Camera-type eye (tissue), 1 donor: ENCODE data around the gene PROM2. TPM values are rescaled to one million over a fixed set of nuclear protein-coding genes. Genes with fewer than 3 reads are reported as not detected.

Experiments
- total RNA-seq: library from RNA; depleted of rRNA; stranded (reverse); fragments of >200 nt; gene quantifications from one replicate; pipeline ENCODE4 v1.2.3, GENCODE V29; 2014

PROM2 gene, protein sequence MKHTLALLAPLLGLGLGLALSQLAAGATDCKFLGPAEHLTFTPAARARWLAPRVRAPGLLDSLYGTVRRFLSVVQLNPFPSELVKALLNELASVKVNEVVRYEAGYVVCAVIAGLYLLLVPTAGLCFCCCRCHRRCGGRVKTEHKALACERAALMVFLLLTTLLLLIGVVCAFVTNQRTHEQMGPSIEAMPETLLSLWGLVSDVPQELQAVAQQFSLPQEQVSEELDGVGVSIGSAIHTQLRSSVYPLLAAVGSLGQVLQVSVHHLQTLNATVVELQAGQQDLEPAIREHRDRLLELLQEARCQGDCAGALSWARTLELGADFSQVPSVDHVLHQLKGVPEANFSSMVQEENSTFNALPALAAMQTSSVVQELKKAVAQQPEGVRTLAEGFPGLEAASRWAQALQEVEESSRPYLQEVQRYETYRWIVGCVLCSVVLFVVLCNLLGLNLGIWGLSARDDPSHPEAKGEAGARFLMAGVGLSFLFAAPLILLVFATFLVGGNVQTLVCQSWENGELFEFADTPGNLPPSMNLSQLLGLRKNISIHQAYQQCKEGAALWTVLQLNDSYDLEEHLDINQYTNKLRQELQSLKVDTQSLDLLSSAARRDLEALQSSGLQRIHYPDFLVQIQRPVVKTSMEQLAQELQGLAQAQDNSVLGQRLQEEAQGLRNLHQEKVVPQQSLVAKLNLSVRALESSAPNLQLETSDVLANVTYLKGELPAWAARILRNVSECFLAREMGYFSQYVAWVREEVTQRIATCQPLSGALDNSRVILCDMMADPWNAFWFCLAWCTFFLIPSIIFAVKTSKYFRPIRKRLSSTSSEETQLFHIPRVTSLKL
- 5.7 TPM for total RNA-seq

DNA sequence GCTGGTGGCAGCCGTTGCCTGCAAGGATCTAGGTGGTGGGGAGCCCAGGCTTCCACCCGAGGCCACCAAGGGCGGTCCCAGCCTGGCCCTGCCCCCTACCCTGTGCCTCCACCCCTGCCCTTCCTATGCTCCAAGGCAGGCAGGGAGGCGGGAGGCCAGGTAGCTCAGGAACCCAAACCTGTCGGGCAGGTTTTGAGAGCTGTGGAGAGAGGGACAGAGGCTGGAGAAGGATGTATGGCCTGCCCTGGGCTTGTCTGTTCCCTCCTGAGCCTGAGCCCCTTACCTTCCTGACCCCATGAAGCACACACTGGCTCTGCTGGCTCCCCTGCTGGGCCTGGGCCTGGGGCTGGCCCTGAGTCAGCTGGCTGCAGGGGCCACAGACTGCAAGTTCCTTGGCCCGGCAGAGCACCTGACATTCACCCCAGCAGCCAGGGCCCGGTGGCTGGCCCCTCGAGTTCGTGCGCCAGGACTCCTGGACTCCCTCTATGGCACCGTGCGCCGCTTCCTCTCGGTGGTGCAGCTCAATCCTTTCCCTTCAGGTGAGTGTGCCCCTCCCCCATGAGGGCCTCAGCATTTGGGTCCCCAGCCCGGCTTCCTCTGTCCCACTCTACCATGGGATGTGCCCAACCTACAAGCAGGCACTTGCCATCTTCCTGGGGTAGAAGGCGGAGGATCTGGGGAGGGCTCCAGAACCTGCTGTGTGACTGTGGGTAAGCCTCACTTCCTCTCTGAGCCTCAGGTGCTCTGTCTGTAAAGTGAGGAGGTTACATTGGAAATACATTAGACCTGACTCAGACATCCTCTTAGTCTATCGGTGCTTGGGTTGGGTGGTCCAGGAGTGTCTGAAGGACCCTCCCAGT lies at the start of gene PROM2:
Gene PROM2 (plus strand): TSS at position 159 of the 860 bp plus-strand sequence. CDS start 137 bp downstream, at position 296.

DNA sequence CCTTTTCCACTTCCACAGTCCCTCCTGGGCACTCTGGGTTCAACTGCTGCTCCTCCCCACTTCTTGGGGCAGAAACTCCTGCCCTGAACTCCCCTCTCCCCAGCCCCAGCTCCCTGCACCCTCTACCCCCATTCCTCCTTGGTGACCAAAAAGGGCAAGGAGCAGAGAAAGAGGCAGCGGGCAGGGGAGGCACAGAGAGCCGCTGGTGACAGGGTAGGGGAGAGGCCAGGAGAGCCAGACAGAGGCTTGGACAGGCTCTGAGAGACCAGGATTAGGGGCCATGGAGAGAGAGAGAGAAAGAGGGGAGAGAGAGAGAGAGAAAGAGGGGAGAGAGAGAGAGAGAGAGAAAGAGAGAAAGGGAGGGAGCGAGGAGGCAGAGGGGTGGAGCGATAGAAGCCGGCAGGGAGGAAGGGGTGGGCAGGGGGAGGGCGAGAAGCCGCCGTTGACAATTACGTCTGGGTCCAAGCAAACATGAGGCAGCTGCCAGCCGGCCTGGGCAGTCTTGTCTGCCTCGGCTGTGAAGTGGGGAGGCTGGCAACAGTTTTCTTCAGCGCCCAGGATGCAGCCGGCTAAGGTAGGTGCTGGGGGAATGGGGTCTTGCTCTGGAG lies 22.7 kb downstream of the PROM2 start, which contains the start of gene KCNIP3:
Gene KCNIP3 (plus strand): TSS at position 468 of the 608 bp plus-strand sequence. CDS start 92 bp downstream, at position 560.

Other genes starting within 250 kb of the PROM2 start
- 4.9 TPM for gene MAL, start 248.7 kb upstream of the PROM2 start, total RNA-seq
- 56.2 TPM for gene MRPS5, start 152.6 kb upstream of the PROM2 start, total RNA-seq
- 38.0 TPM for gene ZNF514, start 114.6 kb upstream of the PROM2 start, total RNA-seq
- gene ZNF2, start 108.6 kb upstream of the PROM2 start, total RNA-seq, result 11.3 TPM
- 27.9 TPM for gene ZNF892, start 66.9 kb upstream of the PROM2 start, total RNA-seq
- gene KCNIP3, start 22.9 kb downstream of the PROM2 start, total RNA-seq, result 11.3 TPM
- 27.9 TPM for gene FAHD2A, start 128.3 kb downstream of the PROM2 start, total RNA-seq
- not detected for gene TRIM43B, start 210.3 kb downstream of the PROM2 start, total RNA-seq